OCI-LY1 (cell line): ENCODE measurements around the gene IFITM5.

Experiments
- CTCF ChIP-seq: fragments of 200-600 bp; sonication (generic), shearing (Covaris generic); IDR thresholded peaks from 2 replicates; pipeline ENCODE4 v1.5.1; 2017; ENCODE audit warnings: mild to moderate bottlenecking, antibody characterized with exemption, low read length, moderate library complexity, mixed read lengths
- EZH2 ChIP-seq: fragments of 200-600 bp; sonication (generic), shearing (Covaris generic); IDR thresholded peaks from 2 replicates; pipeline ENCODE4 v1.8.0; 2017; ENCODE audit warnings: borderline replicate concordance, mixed run types, mild to moderate bottlenecking, antibody characterized with exemption, low read length, moderate library complexity, mixed read lengths

- TF ChIP-seq CTCF (no peak), EZH2 (no peak)
Measured at GRCh38 chr11:283405-284104, 15.8 kb downstream of the IFITM5 start.
